Activated T-helper 17 cell treated with anti-CD3 and anti-CD28 coated beads, Interleukin-2, amount 50 U/mL, for 72 hours (primary cell): ENCODE data around the gene LMTK3. TPM values are rescaled to one million over a fixed set of nuclear protein-coding genes. Genes with fewer than 3 reads are reported as not detected.

ENCODE experiments used
- ATAC-seq: fragments of 150-1000 bp; cut with Tn5 transposase; replicated peaks from 2 replicates; pipeline ENCODE4 v1.10.0; 2021; ENCODE audit warnings: mild to moderate bottlenecking, moderate library complexity
- H3K27ac Mint-ChIP-seq: one replicate; pipeline ENCODE4 v1.8.0; 2022; ENCODE audit warnings: mixed read lengths
- H3K27me3 Mint-ChIP-seq: one replicate; pipeline ENCODE4 v1.8.0; 2022; ENCODE audit warnings: mixed read lengths
- H3K36me3 Mint-ChIP-seq: one replicate; pipeline ENCODE4 v1.8.0; 2022; ENCODE audit warnings: low read depth, mild to moderate bottlenecking, mixed read lengths
- H3K4me1 Mint-ChIP-seq: one replicate; pipeline ENCODE4 v1.8.0; 2022; ENCODE audit warnings: mixed read lengths
- H3K4me3 Mint-ChIP-seq: one replicate; pipeline ENCODE4 v1.8.0; 2022; ENCODE audit warnings: mild to moderate bottlenecking, mixed read lengths
- H3K9me3 Mint-ChIP-seq: one replicate; pipeline ENCODE4 v1.8.0; 2022; ENCODE audit warnings: mixed read lengths
- total RNA-seq, 2 donors: library from RNA; stranded (reverse); gene quantifications; one replicate each; pipeline ENCODE4 v1.2.3, GENCODE V29; 2022

LMTK3 gene
- total RNA-seq, 2 donors from 2014 or later = 3.8 to 5.9 TPM

- H3K36me3 Mint-ChIP-seq = peaks cover 29% of the 10 kb centered on the region
- H3K9me3 Mint-ChIP-seq = no peaks in the 10 kb centered on the region
- no peak for ATAC-seq
- no peak overlapping the region for H3K27ac Mint-ChIP-seq
- H3K27me3 Mint-ChIP-seq = no peaks in the 10 kb centered on the region
- no peak overlapping the region for H3K4me3 Mint-ChIP-seq
- H3K4me1 Mint-ChIP-seq = peaks cover 17% of the 10 kb centered on the region
Observed at GRCh38 chr19:48477698-48478338, 33.8 kb downstream of the LMTK3 start.

DNA sequence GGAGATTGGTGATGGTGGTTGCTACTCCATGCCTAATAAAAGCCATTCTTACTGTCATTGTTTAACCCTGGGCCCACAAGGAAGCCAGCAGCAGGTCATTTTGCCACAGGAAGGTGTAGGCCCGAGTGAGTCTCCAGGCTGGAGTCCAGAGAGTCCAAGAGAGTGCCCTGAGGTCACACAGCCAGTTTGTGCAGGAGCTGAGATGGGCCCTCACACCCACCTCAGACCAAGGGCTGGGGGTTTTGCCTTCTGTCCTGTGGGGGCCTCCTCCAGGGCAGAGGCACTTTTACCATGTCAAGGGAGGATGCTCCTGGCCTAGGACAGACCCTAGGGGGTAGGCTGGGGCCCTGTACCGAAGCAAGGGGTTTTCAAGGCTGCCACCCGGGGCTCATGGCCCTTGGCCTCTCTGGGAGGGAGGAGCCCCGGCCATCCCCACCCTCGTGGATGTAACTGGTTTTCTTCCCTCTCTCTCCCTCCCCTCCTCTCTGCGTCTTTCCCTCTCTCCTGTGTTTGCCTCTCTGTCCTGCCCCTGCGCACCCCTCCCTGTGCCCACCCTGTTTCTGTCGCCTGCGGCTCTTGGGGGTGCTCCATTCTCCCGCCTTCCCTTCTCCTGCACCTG is 34.5 kb downstream of the LMTK3 start:
- H3K27me3 Mint-ChIP-seq = no peaks in the 10 kb centered on the region
- H3K36me3 Mint-ChIP-seq = peaks cover 33% of the 10 kb centered on the region
- ATAC-seq = no peak
- H3K27ac Mint-ChIP-seq = no peak overlapping the region
- no peaks in the 10 kb centered on the region for H3K9me3 Mint-ChIP-seq
- no peak overlapping the region for H3K4me3 Mint-ChIP-seq
- peaks cover 17% of the 10 kb centered on the region for H3K4me1 Mint-ChIP-seq

DNA sequence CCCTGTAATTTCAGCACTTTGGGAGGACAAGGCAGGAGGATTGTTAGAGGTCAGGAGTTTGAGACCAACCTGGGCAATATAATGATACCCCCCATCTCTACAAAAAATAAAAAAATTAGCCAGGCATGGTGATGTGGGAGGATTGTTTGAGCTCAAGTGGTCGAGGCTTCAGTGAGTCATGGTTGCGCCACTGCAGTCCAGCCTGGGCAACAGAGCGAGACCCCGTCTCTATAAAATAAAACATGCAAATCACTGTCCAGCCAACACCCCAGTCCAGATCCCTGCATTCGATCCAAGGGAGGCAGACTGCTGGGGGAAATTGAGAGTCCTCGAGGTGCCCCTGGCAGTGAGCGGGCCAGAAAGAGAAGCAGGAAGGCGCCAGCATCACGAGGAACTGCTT is 35.5 kb downstream of the LMTK3 start:
- H3K27me3 Mint-ChIP-seq = no peaks in the 10 kb centered on the region
- peaks cover 16% of the 10 kb centered on the region for H3K4me1 Mint-ChIP-seq
- no peak overlapping the region for H3K4me3 Mint-ChIP-seq
- H3K27ac Mint-ChIP-seq = peak overlapping the region; percentile 33
- peaks cover 43% of the 10 kb centered on the region for H3K36me3 Mint-ChIP-seq
- no peaks in the 10 kb centered on the region for H3K9me3 Mint-ChIP-seq
- ATAC-seq = no peak

GRCh38 chr19:48475369-48476068 is 36.1 kb downstream of the LMTK3 start:
- Mint-ChIP-seq H3K36me3 (peaks cover 49% of the 10 kb centered on the region), H3K4me1 (peaks cover 15% of the 10 kb centered on the region), H3K9me3 (no peaks in the 10 kb centered on the region), H3K4me3 (no peak overlapping the region), H3K27me3 (no peaks in the 10 kb centered on the region), H3K27ac (peak overlapping the region; percentile 33)
- no peak for ATAC-seq

DNA sequence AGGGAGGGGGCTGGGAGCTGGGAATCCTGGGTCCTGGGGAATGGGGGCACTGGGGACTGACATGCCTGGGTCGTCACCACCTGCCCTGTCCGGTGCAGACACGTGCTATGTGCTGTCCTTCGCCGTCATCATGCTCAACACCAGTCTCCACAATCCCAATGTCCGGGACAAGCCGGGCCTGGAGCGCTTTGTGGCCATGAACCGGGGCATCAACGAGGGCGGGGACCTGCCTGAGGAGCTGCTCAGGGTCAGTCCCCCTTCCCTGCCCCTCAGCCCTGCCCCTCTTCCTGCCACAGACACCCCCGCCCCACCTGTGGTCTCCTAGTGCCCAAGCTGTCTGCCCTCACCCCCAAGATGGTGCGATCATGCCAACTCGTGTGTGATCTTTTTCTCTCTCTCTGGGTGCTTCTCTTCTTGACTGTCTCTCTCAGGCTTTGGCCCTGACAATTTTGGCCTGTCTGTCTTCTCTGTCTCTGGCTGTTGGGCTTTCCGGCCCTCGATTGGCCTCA is 37.5 kb downstream of the LMTK3 start:
- no peak for ATAC-seq
- H3K27ac Mint-ChIP-seq = peak overlapping the region; percentile 56

GRCh38 chr19:48473161-48473966 is 38.3 kb downstream of the LMTK3 start:
- ATAC-seq = no peak
- Mint-ChIP-seq H3K27me3 (no peaks in the 10 kb centered on the region), H3K4me1 (peaks cover 9% of the 10 kb centered on the region)

More for the DNA sequence above, 37.5 kb downstream of the LMTK3 start:
- Mint-ChIP-seq H3K9me3 (no peaks in the 10 kb centered on the region), H3K4me3 (no peak overlapping the region), H3K27me3 (no peaks in the 10 kb centered on the region), H3K4me1 (peaks cover 9% of the 10 kb centered on the region), H3K36me3 (peaks cover 49% of the 10 kb centered on the region)

DNA sequence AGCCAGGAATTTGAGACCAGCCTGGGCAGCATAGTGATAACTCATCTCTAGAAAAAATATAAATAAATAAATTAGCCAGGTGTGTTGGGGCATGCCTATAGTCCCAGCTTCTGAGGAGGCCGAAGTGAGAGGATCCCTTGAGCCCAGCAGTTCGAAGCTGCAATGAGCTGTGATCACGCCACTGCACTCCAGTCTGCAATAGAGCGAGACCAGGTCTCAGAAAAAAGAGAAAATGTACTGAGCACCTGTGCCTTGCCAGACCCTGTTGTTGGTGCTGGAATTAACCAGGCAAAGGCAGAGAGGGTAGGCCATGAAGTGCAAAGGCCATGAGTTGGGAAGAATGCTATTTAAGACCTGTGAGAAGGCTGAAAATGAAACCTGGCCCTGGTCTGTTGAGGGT is 39.8 kb downstream of the LMTK3 start:
- Mint-ChIP-seq H3K4me1 (peaks cover 9% of the 10 kb centered on the region), H3K9me3 (no peaks in the 10 kb centered on the region), H3K36me3 (peaks cover 49% of the 10 kb centered on the region), H3K27ac (no peak overlapping the region), H3K4me3 (no peak overlapping the region), H3K27me3 (no peaks in the 10 kb centered on the region)
- ATAC-seq = no peak

More at GRCh38 chr19:48473161-48473966, 38.3 kb downstream of the LMTK3 start:
- Mint-ChIP-seq H3K36me3 (peaks cover 49% of the 10 kb centered on the region), H3K9me3 (no peaks in the 10 kb centered on the region), H3K27ac (peak overlapping the region; percentile 25), H3K4me3 (no peak overlapping the region)

DNA sequence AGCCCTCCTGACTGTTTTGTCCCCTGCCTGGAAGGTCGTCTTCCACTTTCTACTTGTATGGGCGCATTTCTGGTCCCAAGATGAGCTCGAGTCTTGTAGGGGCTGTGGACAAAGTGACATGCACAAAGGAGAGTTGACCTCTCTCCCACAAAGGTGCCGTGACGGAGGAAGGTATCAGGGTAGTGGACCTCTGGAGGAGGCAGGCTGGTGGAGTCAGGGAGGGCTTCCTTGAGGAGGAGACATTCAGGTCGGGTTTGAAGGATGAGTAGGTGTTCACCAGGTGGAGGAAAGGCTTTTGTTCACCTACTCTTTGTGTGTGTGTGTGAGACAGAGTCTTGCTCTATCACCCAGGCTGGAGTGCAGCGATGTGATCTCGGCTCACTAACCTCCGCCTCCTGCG is 40.8 kb downstream of the LMTK3 start:
- no peak for ATAC-seq
- Mint-ChIP-seq H3K36me3 (peaks cover 47% of the 10 kb centered on the region), H3K9me3 (no peaks in the 10 kb centered on the region), H3K4me1 (peaks cover 9% of the 10 kb centered on the region), H3K27me3 (no peaks in the 10 kb centered on the region), H3K4me3 (peak overlapping the region; percentile 16), H3K27ac (peak overlapping the region; percentile 66)

- ATAC-seq = no peak
- Mint-ChIP-seq H3K36me3 (peaks cover 40% of the 10 kb centered on the region), H3K4me1 (peaks cover 9% of the 10 kb centered on the region), H3K27ac (peak overlapping the region; percentile 20), H3K9me3 (no peaks in the 10 kb centered on the region), H3K27me3 (no peaks in the 10 kb centered on the region), H3K4me3 (peak overlapping the region; percentile 80)
Observed at GRCh38 chr19:48469934-48470680, 41.5 kb downstream of the LMTK3 start.

DNA sequence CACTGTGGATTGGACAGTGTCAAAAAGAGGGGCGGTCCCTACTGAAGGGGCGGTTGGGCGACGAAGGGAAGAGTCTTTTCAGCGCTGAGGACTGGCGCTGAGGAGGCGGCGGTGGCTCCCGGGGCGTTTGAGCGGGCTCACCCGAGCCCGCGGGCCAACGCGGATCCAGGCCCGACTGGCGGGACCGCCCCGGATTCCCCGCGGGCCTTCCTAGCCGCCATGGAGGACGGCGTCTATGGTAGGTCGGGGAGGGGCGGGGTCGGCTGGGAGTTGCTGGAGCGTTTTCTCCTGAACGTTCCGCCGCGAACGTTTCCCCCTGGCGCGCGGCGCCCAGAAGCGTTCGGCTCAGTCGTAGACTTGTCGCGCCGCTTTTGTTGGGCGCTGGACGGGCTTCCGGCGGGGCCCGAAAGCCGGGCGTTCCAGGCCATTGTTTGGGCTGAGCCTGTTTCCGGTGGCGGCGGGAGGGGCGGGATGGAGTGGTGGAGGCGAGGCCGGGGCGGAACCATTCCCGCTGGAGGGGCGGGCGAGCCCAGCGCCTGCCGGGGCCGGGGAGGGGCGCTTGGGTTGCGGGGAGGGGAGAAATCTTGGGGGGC is 42.2 kb downstream of the LMTK3 start, which contains the start of gene CYTH2:
Gene CYTH2 (plus strand): TSS at position 81 of the 593 bp plus-strand sequence. CDS start 139 bp downstream, at position 220.
- H3K4me3 Mint-ChIP-seq = peak within 1 kb of the TSS; percentile 80
- H3K27ac Mint-ChIP-seq = peak within 1 kb of the TSS; percentile 79
- H3K36me3 Mint-ChIP-seq = peaks cover 32% of the 10 kb centered on the region
- ATAC-seq = peak; percentile 30
- no peaks in the 10 kb centered on the region for H3K9me3 Mint-ChIP-seq
- H3K27me3 Mint-ChIP-seq = no peaks in the 10 kb centered on the region
- peaks cover 7% of the 10 kb centered on the region for H3K4me1 Mint-ChIP-seq

DNA sequence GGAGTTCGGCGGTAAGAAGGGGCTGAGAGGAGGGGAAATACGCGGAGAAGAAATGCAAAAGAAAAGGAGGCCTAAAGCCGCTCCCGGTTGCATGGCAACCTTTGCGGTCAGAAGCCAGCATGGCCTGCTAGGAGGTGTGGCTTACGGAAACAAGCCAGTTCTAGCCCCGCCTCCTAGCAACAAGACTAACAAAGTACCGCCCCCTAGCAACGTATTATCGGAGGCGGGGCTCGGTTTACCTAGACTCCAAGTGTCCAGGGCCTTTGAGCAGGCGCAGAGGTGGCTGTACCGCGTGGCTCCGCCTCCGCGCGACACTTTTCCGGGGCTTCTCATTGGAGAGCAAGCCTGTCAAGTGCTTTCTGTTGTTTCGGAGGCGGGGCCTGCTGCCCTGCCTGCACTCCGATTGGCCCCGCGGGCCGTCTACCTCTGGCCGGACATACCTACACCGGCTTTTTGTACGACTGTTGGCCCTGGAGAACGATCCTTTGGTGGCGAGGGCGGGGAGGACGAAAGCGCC is 42.8 kb downstream of the LMTK3 start:
- Mint-ChIP-seq H3K27me3 (no peaks in the 10 kb centered on the region), H3K27ac (peak overlapping the region; percentile 79), H3K4me1 (peaks cover 5% of the 10 kb centered on the region), H3K4me3 (peak overlapping the region; percentile 80), H3K36me3 (peaks cover 30% of the 10 kb centered on the region), H3K9me3 (no peaks in the 10 kb centered on the region)
- ATAC-seq = peak; percentile 92

GRCh38 chr19:48466561-48467325 is 44.9 kb downstream of the LMTK3 start:
- no peak overlapping the region for H3K4me3 Mint-ChIP-seq
- H3K4me1 Mint-ChIP-seq = peaks cover 5% of the 10 kb centered on the region
- no peaks in the 10 kb centered on the region for H3K27me3 Mint-ChIP-seq
- peaks cover 22% of the 10 kb centered on the region for H3K36me3 Mint-ChIP-seq
- ATAC-seq = no peak
- no peaks in the 10 kb centered on the region for H3K9me3 Mint-ChIP-seq
- no peak overlapping the region for H3K27ac Mint-ChIP-seq
